GM20000 (cell line): Measurements from ENCODE around the gene PLK3.

ENCODE experiments used
- DNase-seq: peaks from one replicate; pipeline ENCODE4 v3.0.0; 2012; ENCODE audit warnings: low spot score
- CTCF ChIP-seq: IDR thresholded peaks from 2 replicates; pipeline ENCODE4 v1.5.1; 2012; ENCODE audit warnings: mild to moderate bottlenecking, control low read depth; ENCODE audit errors: extremely low read depth, missing control alignments

PLK3 gene

GRCh38 chr1:44848456-44849181, 48.4 kb downstream of the PLK3 start:
- DNase-seq = no peak
- no peak for TF ChIP-seq CTCF

- TF ChIP-seq CTCF = no peak
- DNase-seq = no peak
Measured at GRCh38 chr1:44849575-44850132, 49.5 kb downstream of the PLK3 start.

GRCh38 chr1:44851308-44851707, 51.1 kb downstream of the PLK3 start:
- no peak for DNase-seq
- no peak for TF ChIP-seq CTCF

DNA sequence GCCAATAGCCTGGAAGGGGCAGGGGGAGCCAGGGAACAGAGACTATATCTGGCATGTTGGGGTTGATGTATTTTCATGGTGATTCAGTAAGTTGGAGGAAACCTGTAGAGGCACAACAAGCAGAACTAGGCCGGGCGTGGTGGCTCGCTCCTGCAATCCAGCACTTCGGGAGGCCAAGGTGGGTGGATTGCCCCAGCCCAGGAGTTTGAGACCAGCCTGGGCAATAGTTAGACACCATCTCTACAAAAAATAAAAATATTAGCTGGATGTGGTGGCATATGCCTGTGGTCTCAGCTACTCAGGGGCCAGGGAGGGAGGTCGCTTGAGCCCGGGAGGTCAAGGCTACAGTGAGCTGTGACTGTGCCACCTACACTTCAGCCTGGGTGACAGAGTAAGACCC, 53.0 kb downstream of the PLK3 start:
- DNase-seq = no peak
- no peak for TF ChIP-seq CTCF

DNA sequence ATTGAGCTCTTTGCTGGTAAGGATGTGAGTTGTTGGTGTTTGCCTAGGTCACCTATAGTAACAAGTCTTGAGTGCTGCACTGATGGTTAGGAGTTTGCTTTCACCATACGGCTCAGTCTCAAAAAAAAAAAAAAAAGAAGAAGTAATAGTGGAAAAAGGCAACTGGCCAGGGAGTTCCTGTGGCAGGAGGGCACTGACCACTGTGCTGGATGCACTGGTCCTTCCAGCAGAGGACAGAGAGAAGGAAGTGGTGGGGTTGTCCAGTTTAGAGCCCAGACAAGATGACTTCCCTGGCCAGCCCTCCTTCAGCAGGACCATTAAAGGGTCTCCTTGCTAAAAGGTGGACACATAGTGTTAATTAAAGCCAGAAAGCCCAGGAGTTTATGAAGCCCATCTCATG, 54.8 kb downstream of the PLK3 start:
- no peak for TF ChIP-seq CTCF
- DNase-seq = no peak
